Glomerular endothelial cell (primary cell): ENCODE measurements around the gene OGA. TPM values are rescaled to one million over a fixed set of nuclear protein-coding genes. Genes with fewer than 3 reads are reported as not detected.
"Not testable (repeated sequence)": the region's sequence is repeated elsewhere in the genome, so short reads cannot be mapped to it uniquely, and the experiment has no call there.

Experiments used
- DNase-seq: peaks from one replicate; pipeline ENCODE4 v3.0.0-alpha.2; 2011; ENCODE audit warnings: low read depth, low spot score; ENCODE audit errors: extremely low read depth
- total RNA-seq: library from RNA; depleted of rRNA; stranded (reverse); fragments of >200 nt; gene quantifications from 2 replicates; pipeline ENCODE4 v1.2.3, GENCODE V29; 2015

OGA gene
- total RNA-seq, 1 donor from 2014 or later: 102 TPM

- DNase-seq: no peak
These were observed 11.1 kb downstream of the OGA start for GRCh38 chr10:101807158-101807557.

- DNase-seq: no peak
These were observed 14.7 kb downstream of the OGA start for GRCh38 chr10:101803511-101803910.

- DNase-seq: no peak
These were observed 20.7 kb downstream of the OGA start for GRCh38 chr10:101797403-101798059.

- no peak for DNase-seq
These were observed 24.7 kb downstream of the OGA start for GRCh38 chr10:101793526-101793925.

GRCh38 chr10:101789686-101790085, 28.6 kb downstream of the OGA start:
- no peak for DNase-seq

DNA sequence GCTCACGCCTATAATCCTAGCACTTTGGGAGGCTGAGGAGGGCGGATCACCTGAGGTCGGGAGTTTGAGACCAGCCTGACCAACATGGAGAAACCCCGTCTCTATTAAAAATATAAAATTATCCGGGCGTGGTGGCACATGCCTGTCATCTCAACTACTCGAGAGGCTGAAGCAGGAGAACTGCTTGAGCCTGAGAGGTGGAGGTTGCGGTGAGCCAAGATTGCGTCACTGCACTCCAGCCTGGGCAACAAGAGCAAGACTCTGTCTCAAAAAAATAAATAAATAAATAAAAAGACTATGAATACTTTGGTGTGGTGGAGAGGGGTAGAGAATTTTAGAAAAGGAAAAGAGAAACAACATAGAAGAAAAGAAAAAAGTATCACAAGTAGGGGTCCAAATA, 29.0 kb downstream of the OGA start:
- not testable (repeated sequence) for DNase-seq

DNA sequence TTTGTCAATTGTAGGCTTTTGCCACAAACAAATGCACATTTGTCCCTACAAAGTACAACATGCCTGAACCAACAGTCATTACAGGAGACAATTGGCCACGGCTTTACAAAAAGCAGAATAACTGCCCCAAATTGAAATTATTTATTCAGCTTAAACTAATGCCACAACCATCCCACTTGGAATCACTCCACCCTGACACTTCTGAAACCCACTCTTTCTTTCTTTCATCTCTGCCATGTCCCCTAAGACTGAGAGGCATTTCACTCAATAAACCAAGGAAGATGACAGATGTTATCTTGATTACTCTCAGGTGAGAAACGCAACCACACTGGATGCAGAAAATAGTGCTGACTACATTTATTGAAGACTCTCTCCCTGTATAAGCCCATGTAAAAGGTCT, 32.4 kb downstream of the OGA start:
- no peak for DNase-seq

- no peak for DNase-seq
These were observed 33.7 kb downstream of the OGA start for GRCh38 chr10:101784558-101784957.

DNA sequence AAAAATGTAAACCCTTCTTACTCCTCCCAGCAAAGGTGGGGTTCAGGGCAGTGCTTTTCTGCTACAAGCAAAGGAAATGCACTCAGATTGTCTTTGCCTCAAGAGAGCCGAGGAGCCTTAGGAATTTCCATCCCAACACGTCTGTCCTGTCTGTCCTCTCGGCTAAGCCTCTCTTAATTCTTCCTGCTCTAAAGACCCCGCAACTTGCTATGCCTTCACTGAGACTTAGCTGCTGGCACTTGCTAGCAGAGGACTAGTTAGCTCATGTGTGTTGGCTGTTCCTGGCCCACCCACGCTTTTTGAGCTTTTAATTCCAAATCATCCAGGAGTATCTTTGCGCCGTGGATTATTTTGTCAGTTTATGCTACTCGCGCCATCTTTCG, 34.5 kb downstream of the OGA start:
- DNase-seq: no peak

DNA sequence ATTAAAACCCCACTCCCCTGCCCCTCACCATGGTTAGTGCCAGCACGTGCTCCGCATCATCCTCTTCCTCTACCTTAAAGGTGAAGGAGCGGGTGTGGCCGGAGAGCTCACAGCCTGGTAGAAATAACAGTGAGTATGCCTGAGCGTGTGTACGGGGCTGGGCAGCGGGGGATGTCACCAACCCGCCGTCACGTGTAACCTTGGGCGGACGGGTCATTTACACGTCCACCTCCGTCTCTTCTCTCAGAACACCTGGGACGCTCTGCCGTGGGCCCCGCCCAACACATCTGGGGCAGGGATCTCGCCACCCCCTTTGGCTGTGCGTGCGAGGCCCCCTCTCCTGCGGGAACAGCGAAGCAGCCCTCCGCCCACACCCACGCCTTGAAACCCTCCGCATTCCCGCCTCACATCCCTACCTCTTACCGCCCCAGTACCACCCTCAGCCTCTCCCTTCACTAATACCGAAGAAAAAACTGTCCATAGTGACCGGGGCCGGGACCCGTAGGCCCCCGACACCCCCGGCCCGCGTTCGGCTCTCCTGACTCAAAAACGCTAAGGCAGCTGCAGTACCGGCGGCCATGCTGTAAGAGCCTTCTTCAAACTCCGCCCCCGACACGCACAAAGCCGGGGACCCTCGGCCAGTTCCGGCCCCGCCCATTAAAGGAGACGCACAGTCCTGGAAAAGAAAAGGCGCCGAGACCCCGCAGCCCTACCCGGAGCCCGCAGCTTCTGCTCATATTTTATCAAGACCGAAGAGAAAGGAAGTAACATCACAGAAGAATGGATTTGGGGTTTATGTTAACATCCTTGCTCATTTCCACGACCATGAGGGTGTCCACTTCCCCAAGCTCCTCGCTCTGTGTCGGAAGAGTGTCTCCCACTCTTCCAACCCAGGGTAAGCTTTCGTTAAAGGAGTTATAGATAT, 35.2 kb downstream of the OGA start, which contains the start of gene NPM3:
NPM3 (minus strand) TSS at position 636 of the 925 bp plus-strand sequence; CDS start at position 580, 56 bp downstream.
- no peak for DNase-seq

GRCh38 chr10:101781984-101782810, 36.0 kb downstream of the OGA start:
- no peak for DNase-seq

- DNase-seq: no peak
These were observed 36.6 kb downstream of the OGA start for GRCh38 chr10:101781655-101781983.

DNA sequence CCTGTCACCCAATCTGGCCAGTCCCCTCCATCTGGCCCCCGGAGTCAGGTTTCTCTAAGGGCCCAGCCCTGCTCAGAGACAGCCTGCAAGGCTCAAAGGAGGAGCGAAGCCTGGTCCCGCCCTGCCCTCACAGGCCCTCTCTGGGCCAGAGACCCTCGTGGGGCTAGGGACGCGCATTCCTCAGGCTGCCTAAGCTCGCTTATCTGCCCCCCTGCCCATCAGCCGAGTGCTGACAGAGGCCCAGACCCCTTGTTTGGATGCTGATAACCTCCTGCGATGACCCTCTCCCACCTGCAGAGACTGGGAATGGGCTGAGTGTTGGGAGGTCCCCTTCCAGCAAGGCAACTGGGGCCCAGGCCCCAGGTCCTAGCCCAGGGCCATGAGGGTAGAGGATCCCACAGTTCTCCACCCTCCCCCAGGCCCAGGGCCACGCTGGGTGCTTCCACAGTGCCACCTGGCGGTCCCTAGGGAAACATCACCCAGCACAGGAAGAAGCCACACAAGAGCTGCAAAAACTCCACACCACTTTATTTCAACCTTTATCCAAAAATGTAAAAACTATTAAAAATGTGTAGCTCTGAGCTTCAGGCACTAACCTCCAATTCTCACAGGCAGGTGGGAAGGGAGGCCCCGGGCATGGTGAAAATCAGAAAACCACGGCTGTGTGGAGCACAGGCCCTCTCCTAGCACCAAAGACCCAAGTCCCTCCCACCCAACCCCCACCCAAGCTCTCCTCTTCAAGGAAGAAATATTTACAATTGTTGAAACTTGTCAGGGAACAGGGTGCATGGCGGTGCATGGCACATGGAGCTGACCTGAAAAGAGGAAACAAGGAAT, 37.2 kb downstream of the OGA start:
- no peak for DNase-seq

DNA sequence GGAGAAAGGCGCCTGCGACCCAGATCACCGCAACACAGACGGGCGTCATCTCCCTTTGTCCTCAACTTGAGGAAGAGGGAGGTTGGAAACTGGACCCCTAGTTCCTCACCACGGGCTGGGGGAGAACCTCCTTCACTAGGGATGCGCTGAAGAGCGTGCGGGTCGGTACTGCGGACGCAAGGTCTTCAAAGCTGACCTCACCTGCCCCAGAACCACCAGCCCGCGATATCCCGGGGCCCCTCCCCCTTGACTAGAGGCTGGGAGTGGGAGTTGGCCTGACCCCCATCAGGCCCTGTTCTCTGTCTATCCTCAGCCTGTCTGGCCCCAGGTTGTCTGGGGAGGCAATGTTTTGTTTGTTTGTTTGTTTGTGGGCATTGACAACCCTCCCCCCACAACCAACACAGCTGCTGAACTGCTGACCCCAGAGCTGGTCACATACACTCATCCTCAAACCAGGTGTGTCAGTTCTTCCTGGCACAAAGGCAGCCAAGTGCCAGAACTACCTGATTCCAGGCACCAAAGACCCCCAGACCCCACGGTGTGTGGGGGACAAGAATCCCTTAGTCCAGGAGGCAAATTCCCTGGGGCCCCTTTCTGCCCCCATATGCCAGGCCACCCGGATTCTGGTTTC, 37.9 kb downstream of the OGA start:
- DNase-seq: no peak

DNA sequence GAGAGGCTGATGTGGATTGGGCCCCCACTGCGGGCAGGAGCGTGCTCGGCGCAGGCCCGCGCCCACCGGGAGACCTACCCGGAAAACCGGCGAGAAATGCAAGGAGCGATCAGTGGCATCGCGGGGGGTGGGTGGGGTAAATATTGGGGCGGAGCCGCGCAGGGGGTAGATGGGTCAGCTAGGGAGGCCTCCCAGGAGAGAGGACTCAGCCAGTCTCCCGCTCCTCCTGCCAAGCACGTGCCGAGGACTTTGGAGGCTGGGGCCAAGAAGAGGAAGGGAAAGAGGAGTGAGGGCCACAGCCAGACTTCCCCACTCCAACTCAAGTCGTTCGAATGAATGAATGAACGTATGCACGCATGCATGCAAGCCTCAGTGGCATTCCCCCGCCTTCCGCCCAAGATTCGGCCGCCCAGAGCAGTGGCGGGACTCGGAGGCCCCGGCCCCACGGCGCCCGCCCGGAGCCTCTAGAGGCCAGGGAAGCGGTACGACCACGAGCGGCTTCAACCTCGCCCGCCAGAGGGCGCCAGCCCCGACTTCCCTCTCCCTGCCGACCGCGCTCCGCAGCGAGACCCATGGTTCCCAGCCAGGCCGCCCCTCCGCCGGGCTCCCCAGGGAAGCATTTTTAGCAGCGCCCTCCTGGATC, 38.6 kb downstream of the OGA start:
- DNase-seq: no peak

DNA sequence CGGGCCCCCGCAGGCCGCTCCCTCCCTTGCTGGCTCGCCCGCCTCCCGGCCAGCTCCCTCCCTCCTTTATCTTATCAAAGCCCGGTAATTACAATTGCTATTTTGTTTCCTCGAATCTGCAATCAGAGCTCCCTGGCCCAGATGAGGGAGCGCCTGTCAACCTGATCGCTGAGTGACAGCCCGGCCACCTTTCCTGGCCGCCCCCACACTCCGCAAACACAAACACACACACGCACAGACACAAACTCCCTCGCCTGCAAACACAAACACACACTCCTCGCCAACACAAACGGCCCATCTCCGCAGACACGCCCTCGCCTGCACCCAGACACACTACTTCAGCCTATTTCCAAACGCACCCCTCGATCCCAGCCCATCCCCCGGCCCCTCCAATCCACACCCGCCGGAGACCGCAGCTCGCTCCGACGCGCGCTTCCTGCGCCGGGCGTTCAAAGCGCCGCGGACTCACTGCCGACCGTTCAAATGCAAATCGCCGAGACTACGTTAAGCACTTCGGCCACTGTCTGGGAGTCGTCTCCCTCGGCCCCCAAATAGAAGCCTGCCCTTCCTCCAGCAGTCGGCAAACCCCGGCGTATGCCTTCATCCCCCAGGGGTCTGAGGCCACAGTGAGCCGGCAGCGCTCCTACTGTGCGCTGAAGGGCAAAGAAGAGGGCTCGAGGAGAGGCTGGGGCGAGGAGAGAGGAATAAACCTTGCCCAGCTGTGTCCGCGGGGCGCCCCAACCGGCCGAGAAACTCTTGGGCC, 39.3 kb downstream of the OGA start:
- no peak for DNase-seq

DNA sequence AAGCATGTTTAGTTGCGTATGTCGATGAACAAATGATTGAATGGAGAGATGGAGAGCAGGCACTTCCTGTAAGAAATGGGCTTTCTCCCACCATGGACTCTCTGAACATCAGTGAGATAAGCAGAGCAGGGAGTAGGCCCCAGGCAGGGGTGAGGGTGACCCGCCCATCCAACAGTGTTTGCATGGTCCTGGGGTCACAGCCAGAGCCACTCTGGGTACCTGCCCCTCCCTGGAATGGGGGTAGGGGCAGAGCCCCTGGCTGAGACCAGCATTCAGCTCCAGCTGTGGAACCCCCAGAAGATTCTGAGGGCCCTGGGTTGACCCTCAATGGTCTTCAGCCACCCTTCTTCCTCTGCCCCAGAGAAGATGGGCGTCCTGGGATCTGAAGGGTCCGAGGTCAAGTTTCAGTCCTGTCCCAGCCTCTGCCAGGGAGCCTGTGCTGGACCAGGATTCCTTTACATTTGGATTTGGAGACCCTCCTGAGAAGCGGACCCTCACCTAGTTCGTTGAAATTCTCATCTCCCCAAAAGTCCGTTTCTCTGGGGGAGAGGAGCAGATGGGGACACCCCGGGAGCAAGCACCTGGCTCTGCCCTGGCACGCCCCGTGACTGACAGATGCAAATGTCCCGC, 40.0 kb downstream of the OGA start:
- no peak for DNase-seq

DNA sequence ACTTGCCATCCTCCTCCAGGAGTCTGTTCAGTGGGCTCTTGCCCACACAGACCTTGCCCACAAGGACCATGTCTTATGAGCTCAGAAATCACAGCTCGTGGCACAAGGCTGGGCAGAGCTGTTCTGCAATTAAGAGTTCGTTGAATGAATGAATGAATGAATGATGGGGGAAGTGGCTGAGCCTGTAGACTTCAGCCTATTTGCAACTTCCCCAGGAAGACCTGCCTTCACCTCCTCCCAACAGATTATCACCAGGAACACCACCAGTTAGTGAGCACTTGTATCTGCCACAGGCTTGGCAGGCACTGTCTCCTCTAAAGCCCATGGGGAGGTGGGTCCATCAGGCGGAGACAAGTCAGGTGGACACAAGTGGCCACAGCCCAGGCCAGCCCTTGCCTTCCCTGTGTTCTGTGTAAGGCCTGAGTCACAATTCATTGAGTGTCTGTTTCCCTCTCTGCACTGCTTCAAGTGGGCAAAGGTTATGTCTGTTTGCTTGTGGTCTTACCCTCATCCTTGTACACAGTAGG, 40.6 kb downstream of the OGA start:
- DNase-seq: no peak
